Activated CD8-positive, alpha-beta memory T cell treated with anti-CD3 and anti-CD28 coated beads, Interleukin-2, amount 10 ng/mL, durations not matched to agents 7 days and 5 days (primary cell): ENCODE measurements around the gene MYL6B. TPM values are rescaled to one million over a fixed set of nuclear protein-coding genes. Genes with fewer than 3 reads are reported as not detected.

ENCODE experiments used
- ATAC-seq: fragments of 150-1000 bp; cut with Tn5 transposase; one replicate; pipeline ENCODE4 v1.10.0; 2021; ENCODE audit warnings: moderate library complexity
- CTCF ChIA-PET: fragments of 350-600 bp; sonication (Branson Sonifier 250); formaldehyde crosslinking; loops from one replicate; lab custom pipeline; 2021; ENCODE audit warnings: antibody characterized with exemption; lab: Charles Lee
- DNase-seq: peaks from one replicate; pipeline ENCODE4 v3.0.0-alpha.2; 2020
- H3K27ac Mint-ChIP-seq: one replicate; pipeline ENCODE4 v1.8.0; 2021; ENCODE audit warnings: mild to moderate bottlenecking, mixed read lengths
- H3K27me3 Mint-ChIP-seq: one replicate; pipeline ENCODE4 v1.8.0; 2021; ENCODE audit warnings: mixed read lengths
- H3K36me3 Mint-ChIP-seq: one replicate; pipeline ENCODE4 v1.8.0; 2021; ENCODE audit warnings: mild to moderate bottlenecking, mixed read lengths
- H3K4me1 Mint-ChIP-seq: one replicate; pipeline ENCODE4 v1.8.0; 2021; ENCODE audit warnings: mixed read lengths
- H3K4me3 Mint-ChIP-seq: one replicate; pipeline ENCODE4 v1.8.0; 2021; ENCODE audit warnings: mild to moderate bottlenecking, moderate library complexity, mixed read lengths
- H3K9me3 Mint-ChIP-seq: one replicate; pipeline ENCODE4 v1.8.0; 2022; ENCODE audit warnings: low read depth, mixed read lengths
- total RNA-seq, 2 experiments: library from RNA; stranded (reverse); gene quantifications; one replicate each; pipeline ENCODE4 v1.2.3, GENCODE V29; 2021

MYL6B gene
- 10 to 100 TPM; 67.6 to 85.2 TPM for total RNA-seq

DNA sequence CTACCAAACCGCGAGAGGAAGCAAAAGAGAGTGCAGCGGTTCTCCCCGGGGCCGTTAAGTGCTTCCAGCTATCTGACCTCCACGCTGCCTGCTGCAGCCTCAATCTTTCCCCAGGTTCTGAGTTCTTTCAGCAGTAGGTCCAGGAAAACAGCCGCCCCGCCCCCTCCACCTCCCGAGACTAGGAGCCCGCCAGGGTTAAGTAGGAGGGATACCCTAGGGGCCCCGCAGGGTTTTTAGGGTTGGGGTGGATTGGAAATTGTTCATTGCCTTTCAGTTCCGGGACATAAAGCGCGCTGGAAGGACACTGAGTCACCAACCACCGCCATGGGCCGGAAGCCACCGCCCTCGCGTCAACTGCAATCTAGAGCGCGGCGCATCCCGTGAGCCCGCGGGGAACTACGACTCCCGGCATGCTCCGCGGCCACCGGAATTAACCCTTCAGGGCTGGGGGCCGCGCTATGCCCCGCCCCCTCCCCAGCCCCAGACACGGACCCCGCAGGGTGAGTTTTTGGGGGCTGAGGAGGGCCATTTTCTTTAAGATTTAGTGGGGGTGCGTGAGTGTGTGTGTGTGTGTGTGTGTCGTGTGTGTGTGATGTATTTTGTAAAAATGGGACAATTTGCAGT is at the start of gene MYL6B:
MYL6B (plus strand) TSS at position 456 of the 624 bp plus-strand sequence. CDS start 1,332 bp downstream, outside the sequence.
- H3K27ac Mint-ChIP-seq: peak within 1 kb of the TSS; percentile 100
- CTCF ChIA-PET: interaction anchor here (0.7 to 4.4 kb wide), 14 partner anchors 10 to 414 kb away, joined by 3 to 41 read pairs (median 6); partner anchors contain the start of genes ESYT1, RNF41, RPL41 and SMARCC2
- no peaks in the 10 kb centered on the region for H3K27me3 Mint-ChIP-seq
- DNase-seq: peak; percentile 97
- peak; percentile 94 for ATAC-seq
- H3K4me1 Mint-ChIP-seq: peaks cover 41% of the 10 kb centered on the region
- H3K36me3 Mint-ChIP-seq: peaks cover 7% of the 10 kb centered on the region
- H3K9me3 Mint-ChIP-seq: no peaks in the 10 kb centered on the region
- peak within 1 kb of the TSS; percentile 83 for H3K4me3 Mint-ChIP-seq

DNA sequence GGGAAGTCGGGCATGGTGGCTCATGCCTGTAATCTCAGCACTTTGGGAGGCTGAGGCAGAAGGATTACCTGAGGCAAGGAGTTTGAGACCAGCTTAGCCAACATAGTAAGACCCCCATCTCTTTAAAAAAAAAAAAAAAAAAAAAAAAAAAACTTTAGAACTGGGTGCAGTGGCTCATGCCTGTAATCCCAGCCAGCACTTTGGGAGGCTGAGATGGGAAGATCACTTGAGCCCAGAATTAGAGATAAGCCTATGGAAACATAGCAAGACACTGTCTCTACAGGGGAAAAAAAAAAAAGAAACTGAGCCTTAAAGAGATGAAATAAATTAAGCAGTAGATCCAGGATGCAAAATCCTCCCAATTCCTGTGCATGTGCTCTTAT is 49.7 kb upstream of the MYL6B start:
- ATAC-seq: no peak
- H3K4me1 Mint-ChIP-seq: peaks cover 42% of the 10 kb centered on the region
- peaks cover 27% of the 10 kb centered on the region for H3K36me3 Mint-ChIP-seq
- peak overlapping the region; percentile 99 for H3K4me3 Mint-ChIP-seq
- DNase-seq: no peak
- CTCF ChIA-PET: interaction anchor here (0.9 to 8.6 kb wide), 9 partner anchors 8 to 87 kb away, joined by 3 to 97 read pairs (median 11); partner anchors contain the start of genes ERBB3, SMARCC2 and ZC3H10
- no peaks in the 10 kb centered on the region for H3K27me3 Mint-ChIP-seq
- H3K27ac Mint-ChIP-seq: peak overlapping the region; percentile 98
- no peaks in the 10 kb centered on the region for H3K9me3 Mint-ChIP-seq

DNA sequence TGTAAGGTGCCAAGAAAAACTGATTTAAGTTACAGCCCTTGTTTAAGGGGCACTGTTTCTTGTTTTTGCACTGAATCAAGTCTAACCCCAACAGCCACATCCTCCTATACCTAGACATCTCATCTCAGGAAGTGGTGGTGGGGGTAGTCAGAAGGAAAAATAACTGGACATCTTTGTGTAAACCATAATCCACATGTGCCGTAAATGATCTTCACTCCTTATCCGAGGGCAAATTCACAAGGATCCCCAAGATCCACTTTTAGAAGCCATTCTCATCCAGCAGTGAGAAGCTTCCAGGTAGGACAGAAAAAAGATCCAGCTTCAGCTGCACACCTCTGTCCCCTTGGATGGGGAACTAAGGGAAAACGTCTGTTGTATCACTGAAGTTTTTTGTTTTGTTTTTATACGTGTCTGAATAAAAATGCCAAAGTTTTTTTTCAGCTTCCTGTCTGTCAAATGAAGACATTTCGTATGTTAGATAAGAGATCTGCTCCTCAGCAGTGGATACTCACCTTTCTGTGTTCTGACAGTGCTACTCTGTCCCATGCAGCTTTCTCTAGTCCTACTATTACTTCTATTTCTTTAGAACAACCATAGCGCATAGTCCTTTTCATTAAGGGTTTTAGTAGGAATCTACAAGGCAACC is 49.2 kb upstream of the MYL6B start:
- H3K36me3 Mint-ChIP-seq: peaks cover 31% of the 10 kb centered on the region
- no peaks in the 10 kb centered on the region for H3K9me3 Mint-ChIP-seq
- ATAC-seq (no peak), DNase-seq (peak; percentile 68)
- CTCF ChIA-PET: interaction anchor here (0.6 to 8.6 kb wide), 14 partner anchors 8 to 1258 kb away, joined by 3 to 97 read pairs (median 11); partner anchors contain the start of genes ERBB3, ESYT1, RPL41 and SMARCC2
- no peaks in the 10 kb centered on the region for H3K27me3 Mint-ChIP-seq
- peaks cover 44% of the 10 kb centered on the region for H3K4me1 Mint-ChIP-seq
- H3K27ac Mint-ChIP-seq: peak overlapping the region; percentile 98
- H3K4me3 Mint-ChIP-seq: peak overlapping the region; percentile 99

DNA sequence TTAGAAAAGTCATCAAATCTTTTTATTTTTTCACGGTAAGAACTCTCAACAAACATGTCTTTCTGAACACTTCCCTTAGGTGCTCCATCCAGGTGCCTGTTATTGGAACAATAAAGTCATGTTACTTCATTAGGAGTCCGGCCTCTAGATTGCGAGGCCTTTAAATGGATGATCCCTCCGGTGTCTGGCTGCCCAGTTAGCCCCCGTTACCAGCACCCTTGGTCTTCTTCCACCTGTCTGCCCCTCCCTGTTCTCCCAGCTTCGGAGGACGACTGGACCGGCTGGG is 48.6 kb upstream of the MYL6B start:
- Mint-ChIP-seq H3K27ac (peak overlapping the region; percentile 98), H3K27me3 (no peaks in the 10 kb centered on the region), H3K9me3 (no peaks in the 10 kb centered on the region), H3K36me3 (peaks cover 36% of the 10 kb centered on the region), H3K4me3 (peak overlapping the region; percentile 99), H3K4me1 (peaks cover 44% of the 10 kb centered on the region)
- DNase-seq (no peak), ATAC-seq (no peak)
- CTCF ChIA-PET: interaction anchor here (0.5 to 8.6 kb wide), 20 partner anchors 9 to 521 kb away, joined by 3 to 97 read pairs (median 8); partner anchors contain the start of genes ERBB3, ESYT1, IKZF4 and RNF41

DNA sequence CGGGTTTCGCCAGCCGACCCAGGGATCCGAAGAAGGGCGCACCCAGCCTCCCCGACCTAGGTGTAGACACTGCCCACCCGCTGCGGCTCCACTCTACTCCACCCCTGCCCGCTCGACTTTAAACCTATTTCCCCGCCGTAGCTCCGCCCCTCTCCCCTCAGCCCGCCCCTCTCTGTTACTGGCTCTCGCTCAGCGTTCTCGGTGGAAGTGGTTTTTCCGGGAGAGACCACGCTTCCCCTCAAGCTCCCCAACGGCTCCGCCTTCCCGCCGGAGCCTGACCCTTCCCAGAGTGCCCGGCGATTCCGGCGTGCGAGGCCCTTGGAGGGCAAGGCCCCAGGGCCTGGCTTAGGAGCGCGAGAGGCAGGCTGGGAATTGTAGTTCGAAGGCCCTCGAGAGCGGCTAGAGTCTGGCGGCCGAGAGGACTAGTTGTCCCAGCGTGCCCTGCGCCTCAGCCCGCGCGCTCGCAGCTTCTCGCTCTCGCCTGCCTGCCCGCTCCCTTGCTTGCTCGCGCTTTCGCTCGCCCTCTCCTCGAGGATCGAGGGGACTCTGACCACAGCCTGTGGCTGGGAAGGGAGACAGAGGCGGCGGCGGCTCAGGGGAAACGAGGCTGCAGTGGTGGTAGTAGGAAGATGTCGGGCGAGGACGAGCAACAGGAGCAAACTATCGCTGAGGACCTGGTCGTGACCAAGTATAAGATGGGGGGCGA is 48.1 kb upstream of the MYL6B start, which contains the start of gene PA2G4:
PA2G4 (plus strand) TSS at position 451 of the 706 bp plus-strand sequence; CDS start at position 630, 179 bp downstream.
- Mint-ChIP-seq H3K36me3 (peaks cover 39% of the 10 kb centered on the region), H3K27ac (peak within 1 kb of the TSS; percentile 98)

DNA sequence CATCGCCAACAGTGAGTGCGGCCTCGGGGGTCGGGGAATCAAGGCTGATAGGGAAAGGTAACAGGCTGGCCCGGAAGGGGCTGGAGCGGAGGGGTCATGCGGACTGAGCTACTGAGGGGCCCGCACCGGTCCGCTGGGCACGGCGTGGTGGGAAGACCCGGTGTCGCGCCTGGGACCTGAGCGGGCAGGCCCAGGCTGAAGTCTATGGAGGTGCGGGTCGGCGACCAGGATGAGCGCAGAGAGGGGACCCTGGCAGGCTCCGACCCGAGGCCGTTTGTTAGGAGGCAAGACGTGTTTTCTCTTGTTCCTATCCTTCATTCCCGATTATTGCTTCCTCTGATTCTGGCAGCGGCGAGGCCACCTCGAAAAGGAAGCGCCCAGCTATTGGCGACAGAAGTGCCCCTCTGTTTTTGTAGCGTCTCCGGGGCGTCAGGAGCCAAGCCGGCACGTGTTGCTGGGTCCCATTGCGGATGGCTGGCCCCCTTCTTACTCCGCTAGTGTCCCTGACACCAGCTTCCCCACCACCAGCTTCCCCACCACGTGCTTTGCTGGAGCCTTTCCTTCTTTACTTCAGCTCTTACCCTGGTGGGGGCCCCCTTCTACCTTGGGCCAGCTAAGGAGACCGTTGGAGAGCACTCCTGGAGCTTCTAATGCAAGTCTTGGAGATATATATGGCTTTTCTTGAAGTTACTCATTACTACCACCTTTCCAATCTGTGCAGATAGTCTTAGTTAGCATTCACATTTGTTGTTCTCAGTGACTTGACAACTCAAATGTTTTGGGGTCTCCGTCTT is 47.4 kb upstream of the MYL6B start:
- peak; percentile 8 for ATAC-seq
- H3K36me3 Mint-ChIP-seq: peaks cover 43% of the 10 kb centered on the region
- peaks cover 44% of the 10 kb centered on the region for H3K4me1 Mint-ChIP-seq
- H3K9me3 Mint-ChIP-seq: no peaks in the 10 kb centered on the region
- no peaks in the 10 kb centered on the region for H3K27me3 Mint-ChIP-seq
- CTCF ChIA-PET: interaction anchor here (0.7 to 8.6 kb wide), 21 partner anchors 8 to 375 kb away, joined by 3 to 97 read pairs (median 8); partner anchors contain the start of genes CD63, ERBB3, ESYT1 and IKZF4
- peak; percentile 63 for DNase-seq
- peak overlapping the region; percentile 98 for H3K27ac Mint-ChIP-seq
- H3K4me3 Mint-ChIP-seq: peak overlapping the region; percentile 99

More for the DNA sequence above, 48.1 kb upstream of the MYL6B start, which contains the start of gene PA2G4:
- ATAC-seq: peak; percentile 92
- CTCF ChIA-PET: interaction anchor here (0.5 to 8.6 kb wide), 24 partner anchors 9 to 520 kb away, joined by 3 to 97 read pairs (median 6); partner anchors contain the start of genes CD63, ERBB3, ESYT1 and IKZF4
- DNase-seq: peak; percentile 100
- H3K27me3 Mint-ChIP-seq: no peaks in the 10 kb centered on the region
- H3K4me1 Mint-ChIP-seq: peaks cover 44% of the 10 kb centered on the region
- peak within 1 kb of the TSS; percentile 99 for H3K4me3 Mint-ChIP-seq
- H3K9me3 Mint-ChIP-seq: no peaks in the 10 kb centered on the region

DNA sequence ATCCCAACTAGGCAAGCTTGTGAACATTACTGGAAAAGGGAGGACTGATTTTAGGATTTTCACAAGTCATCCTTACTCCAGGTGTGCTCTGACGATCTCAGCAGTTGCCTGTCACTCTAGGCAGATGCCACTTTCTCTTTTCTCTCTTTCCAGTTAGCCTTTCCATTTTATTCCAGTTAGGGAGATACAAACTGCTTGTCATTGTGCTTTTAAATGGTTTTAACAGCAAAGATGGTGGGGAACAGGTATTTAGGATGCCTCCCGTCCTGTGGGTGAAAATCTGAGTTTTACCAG is 46.8 kb upstream of the MYL6B start:
- Mint-ChIP-seq H3K36me3 (peaks cover 48% of the 10 kb centered on the region), H3K27me3 (no peaks in the 10 kb centered on the region), H3K4me1 (peaks cover 44% of the 10 kb centered on the region), H3K4me3 (peak overlapping the region; percentile 99), H3K27ac (peak overlapping the region; percentile 98), H3K9me3 (no peaks in the 10 kb centered on the region)
- CTCF ChIA-PET: interaction anchor here (1.0 to 8.6 kb wide), 10 partner anchors 13 to 367 kb away, joined by 3 to 97 read pairs (median 12); partner anchors contain the start of genes ERBB3, RPL41, SMARCC2 and ZC3H10
- no peak for DNase-seq
- ATAC-seq: no peak

DNA sequence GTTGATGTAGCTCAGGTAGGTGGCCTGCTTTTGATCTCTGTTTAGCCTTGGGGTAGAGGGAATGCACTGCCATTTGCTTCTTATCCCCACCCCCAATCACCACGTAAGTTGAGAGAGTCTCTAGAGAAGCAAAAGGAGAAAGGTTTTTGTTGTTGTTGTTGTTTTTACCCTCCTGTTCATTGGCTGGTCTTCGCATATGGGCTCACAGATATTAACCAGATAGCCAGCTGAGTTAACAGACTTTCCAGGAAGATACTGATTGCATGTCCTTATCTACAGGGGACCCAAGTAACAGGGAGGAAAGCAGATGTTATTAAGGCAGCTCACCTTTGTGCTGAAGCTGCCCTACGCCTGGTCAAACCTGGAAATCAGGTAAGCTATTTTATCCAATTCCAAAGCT is 45.1 kb upstream of the MYL6B start:
- DNase-seq (no peak), ATAC-seq (no peak)
- peaks cover 60% of the 10 kb centered on the region for H3K36me3 Mint-ChIP-seq
- H3K4me3 Mint-ChIP-seq: peak overlapping the region; percentile 21
- H3K4me1 Mint-ChIP-seq: peaks cover 34% of the 10 kb centered on the region
- H3K27me3 Mint-ChIP-seq: no peaks in the 10 kb centered on the region
- no peaks in the 10 kb centered on the region for H3K9me3 Mint-ChIP-seq
- H3K27ac Mint-ChIP-seq: peak overlapping the region; percentile 76
- CTCF ChIA-PET: interaction anchor here (1.1 to 6.4 kb wide), 7 partner anchors 8 to 133 kb away, joined by 3 to 66 read pairs (median 3); partner anchors contain the start of genes RAB5B, RPL41 and ZC3H10

DNA sequence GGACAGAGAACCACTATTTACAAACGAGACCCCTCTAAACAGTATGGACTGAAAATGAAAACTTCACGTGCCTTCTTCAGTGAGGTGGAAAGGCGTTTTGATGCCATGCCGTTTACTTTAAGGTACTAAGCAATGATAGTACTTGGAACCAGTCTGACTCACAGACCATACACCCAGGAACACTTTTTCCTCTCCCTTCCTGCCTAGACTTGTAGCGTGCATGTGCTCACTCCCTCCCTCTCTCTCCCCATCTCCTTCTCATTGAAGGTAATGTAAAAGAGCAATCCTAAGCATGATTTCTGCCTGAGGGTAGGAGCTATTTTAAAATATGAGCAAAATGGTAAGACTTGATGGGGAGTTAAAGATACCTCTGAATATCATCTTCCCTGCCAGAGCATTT is 41.8 kb upstream of the MYL6B start:
- ATAC-seq (no peak), DNase-seq (no peak)
- Mint-ChIP-seq H3K36me3 (peaks cover 68% of the 10 kb centered on the region), H3K4me3 (no peak overlapping the region), H3K9me3 (no peaks in the 10 kb centered on the region), H3K27ac (no peak overlapping the region), H3K27me3 (no peaks in the 10 kb centered on the region), H3K4me1 (peaks cover 23% of the 10 kb centered on the region)
- CTCF ChIA-PET: interaction anchor here (1.5 to 1.6 kb wide), 2 partner anchors 31 to 79 kb away, joined by 4 to 5 read pairs; partner anchors contain the start of gene SMARCC2

DNA sequence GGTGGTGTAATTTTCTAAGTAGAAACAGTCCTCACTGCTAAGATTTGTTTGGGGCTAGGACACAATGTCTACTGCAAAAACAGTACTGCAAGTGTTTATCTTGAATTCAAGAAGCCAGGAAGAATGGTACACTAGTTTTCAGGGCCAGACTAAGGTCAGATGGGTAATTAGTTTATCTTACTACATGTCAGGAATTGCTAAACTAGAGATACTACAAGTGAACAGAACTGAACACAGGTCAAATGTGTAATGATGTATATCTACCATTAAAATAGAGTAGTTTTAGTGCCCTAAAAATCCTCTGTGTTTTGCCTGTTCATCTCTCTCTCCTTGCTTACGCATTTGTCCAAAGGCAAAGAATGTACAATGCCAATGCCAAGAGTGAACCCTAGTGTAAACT is 38.3 kb upstream of the MYL6B start:
- Mint-ChIP-seq H3K4me3 (no peak overlapping the region), H3K27ac (peak overlapping the region; percentile 48)

DNA sequence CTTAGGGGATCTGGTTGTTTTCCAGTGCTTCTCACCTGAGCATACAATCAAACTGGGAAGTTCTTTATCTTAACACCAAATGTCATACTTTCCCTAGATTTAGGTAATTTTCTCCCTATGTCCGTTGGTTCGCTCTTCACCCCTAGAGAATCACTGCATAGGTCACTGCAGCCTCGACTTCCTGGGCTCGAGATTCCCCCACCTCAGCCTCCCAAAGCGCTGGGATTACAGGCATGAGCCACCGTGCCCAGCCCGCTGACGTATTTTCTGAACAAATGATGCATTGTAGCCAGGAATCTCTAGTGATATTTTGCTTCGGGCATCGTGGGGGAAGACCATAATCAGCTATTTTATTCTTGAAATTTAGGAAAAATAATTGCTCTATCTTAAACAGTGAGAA is 37.1 kb upstream of the MYL6B start:
- Mint-ChIP-seq H3K4me3 (peak overlapping the region; percentile 98), H3K27ac (peak overlapping the region; percentile 98), H3K9me3 (no peaks in the 10 kb centered on the region), H3K27me3 (no peaks in the 10 kb centered on the region), H3K4me1 (peaks cover 33% of the 10 kb centered on the region), H3K36me3 (peaks cover 51% of the 10 kb centered on the region)
- ATAC-seq (no peak), DNase-seq (no peak)
- CTCF ChIA-PET: interaction anchor here (0.8 to 1.8 kb wide), 7 partner anchors 8 to 75 kb away, joined by 3 to 9 read pairs (median 4); partner anchors contain the start of gene PA2G4

More for the DNA sequence above, 38.3 kb upstream of the MYL6B start:
- DNase-seq (no peak), ATAC-seq (no peak)
- H3K27me3 Mint-ChIP-seq: no peaks in the 10 kb centered on the region
- peaks cover 58% of the 10 kb centered on the region for H3K36me3 Mint-ChIP-seq
- H3K4me1 Mint-ChIP-seq: peaks cover 22% of the 10 kb centered on the region
- CTCF ChIA-PET: no interaction called here
- H3K9me3 Mint-ChIP-seq: no peaks in the 10 kb centered on the region
